ENCODE results near the gene GJD4.

GJD4 gene

DNA sequence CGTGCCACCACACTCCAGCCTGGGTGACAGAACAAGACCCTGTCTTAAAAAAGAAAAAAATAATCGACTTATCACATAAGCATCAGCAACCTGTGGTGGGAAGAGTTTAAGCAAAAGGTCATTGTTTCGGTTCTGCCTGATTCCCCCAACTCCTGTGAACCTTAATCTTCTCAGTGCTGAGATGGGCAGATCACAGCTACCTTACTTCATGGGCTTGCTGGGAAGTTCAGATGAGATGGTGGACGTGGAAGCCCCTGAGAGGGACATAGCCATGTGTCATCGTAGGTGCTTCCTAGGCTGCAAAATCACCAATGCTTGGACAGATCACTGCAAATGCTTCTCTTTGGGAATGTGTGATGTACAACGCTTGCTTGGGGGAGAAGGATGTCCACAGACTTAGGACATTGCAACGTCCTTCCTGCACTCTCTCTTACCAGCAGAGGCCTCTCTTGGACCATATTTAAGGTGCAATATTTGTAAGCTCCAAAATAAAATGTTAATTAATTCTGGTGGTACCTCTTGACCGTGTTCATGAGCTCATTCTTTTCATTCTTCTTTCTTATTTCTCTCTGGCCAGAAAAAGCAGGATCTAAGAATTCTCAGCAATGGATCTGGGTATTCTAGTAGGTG is 8.6 kb downstream of the GJD4 start:
- no peak overlapping the region for H2BK5ac ChIP-seq (ENCODE audit: low read depth, low read length, poor library complexity, severe bottlenecking)
- no peak overlapping the region for H4K8ac ChIP-seq (ENCODE audit: low read length)
- H3K4me3 ChIP-seq (ENCODE audit: insufficient read depth in 1 of 2, low read depth in 1 of 2, low read length in 2 of 2) = no peak overlapping the region
- no peak overlapping the region for H3K23ac ChIP-seq (ENCODE audit: low read length in 2 of 2)
- H3K27ac ChIP-seq (ENCODE audit: low read length, poor library complexity, severe bottlenecking) = no peak overlapping the region
- WGBS = 68% methylated on average over 6 of the region's 8 CpGs
- DNase-seq = peak; percentile 59
- H3K14ac ChIP-seq (ENCODE audit: low read length in 2 of 2) = no peak overlapping the region
- H3K4me1 ChIP-seq (ENCODE audit: control insufficient read depth, insufficient read depth, low read depth, low read length) = no peaks in the 10 kb centered on the region
- no peak overlapping the region for H3K4ac ChIP-seq (ENCODE audit: low read depth in 1 of 2, low read length in 2 of 2)
- no peak overlapping the region for H2BK15ac ChIP-seq (ENCODE audit: low read depth, poor library complexity, severe bottlenecking)
- no peak overlapping the region for H2AK5ac ChIP-seq (ENCODE audit: low read length, severe bottlenecking)
- peaks cover 5% of the 10 kb centered on the region for H3K9me3 ChIP-seq (ENCODE audit: control insufficient read depth, low read length)
- H3K4me2 ChIP-seq (ENCODE audit: low read length, poor library complexity, severe bottlenecking) = no peak overlapping the region
- no peak overlapping the region for H2AFZ ChIP-seq (ENCODE audit: low read depth, low read length)
- H3K36me3 ChIP-seq (ENCODE audit: control insufficient read depth in 1 of 2, insufficient read depth in 2 of 2, low read depth in 1 of 2, low read length in 2 of 2) = no peaks in the 10 kb centered on the region
- no peak overlapping the region for H2BK120ac ChIP-seq (ENCODE audit: low read depth, low read length)
- no peaks in the 10 kb centered on the region for H3K79me1 ChIP-seq (replicated peaks; ENCODE audit: low read length, poor library complexity, severe bottlenecking)
- H3K9ac ChIP-seq (ENCODE audit: low read length) = no peak overlapping the region
- H3K27me3 ChIP-seq (ENCODE audit: control insufficient read depth in 1 of 2, insufficient read depth in 1 of 2, low read length in 2 of 2) = peaks cover 5 to 42% of the 10 kb centered on the region in 2 experiments
- H2BK12ac ChIP-seq (ENCODE audit: low read length in 2 of 2) = no peak overlapping the region
- no peak overlapping the region for H3K18ac ChIP-seq (ENCODE audit: low read depth in 1 of 2, low read length in 2 of 2)
- no peak overlapping the region for H4K91ac ChIP-seq (ENCODE audit: low read length)

DNA sequence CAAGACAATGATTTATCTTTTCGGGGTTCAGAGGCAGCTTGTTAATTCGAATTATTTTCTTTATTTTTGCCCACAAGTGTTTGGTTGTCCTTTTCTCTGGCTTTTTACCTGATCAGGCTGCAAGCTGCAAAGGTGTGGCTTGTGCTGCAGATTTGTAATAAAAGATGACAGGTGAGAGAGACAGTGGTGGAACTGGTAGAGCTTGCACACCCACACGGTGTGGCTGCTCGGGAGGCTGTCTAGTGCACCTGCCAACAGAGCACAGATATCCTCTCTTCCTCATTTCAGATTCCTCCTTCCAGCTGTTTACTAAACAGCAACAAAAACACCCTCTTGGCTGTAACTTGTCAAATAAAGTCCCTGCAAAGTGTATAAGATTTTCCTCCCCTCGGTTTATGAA is 9.2 kb downstream of the GJD4 start:
- Histone ChIP-seq H3K23ac (ENCODE audit: low read length in 2 of 2) (no peak overlapping the region), H3K9me3 (ENCODE audit: control insufficient read depth, low read length) (peaks cover 5% of the 10 kb centered on the region), H2BK5ac (ENCODE audit: low read depth, low read length, poor library complexity, severe bottlenecking) (no peak overlapping the region), H3K27ac (ENCODE audit: low read length, poor library complexity, severe bottlenecking) (no peak overlapping the region), H3K14ac (ENCODE audit: low read length in 2 of 2) (no peak overlapping the region), H3K4me2 (ENCODE audit: low read length, poor library complexity, severe bottlenecking) (no peak overlapping the region), H2BK12ac (ENCODE audit: low read length in 2 of 2) (no peak overlapping the region), H4K91ac (ENCODE audit: low read length) (no peak overlapping the region), H3K9ac (ENCODE audit: low read length) (no peak overlapping the region), H3K27me3 (ENCODE audit: control insufficient read depth in 1 of 2, insufficient read depth in 1 of 2, low read length in 2 of 2) (peaks cover 5 to 36% of the 10 kb centered on the region in 2 experiments), H3K4ac (ENCODE audit: low read depth in 1 of 2, low read length in 2 of 2) (no peak overlapping the region), H2BK15ac (ENCODE audit: low read depth, poor library complexity, severe bottlenecking) (no peak overlapping the region), H2AFZ (ENCODE audit: low read depth, low read length) (no peak overlapping the region), H3K79me1 (replicated peaks; ENCODE audit: low read length, poor library complexity, severe bottlenecking) (no peaks in the 10 kb centered on the region), H3K18ac (ENCODE audit: low read depth in 1 of 2, low read length in 2 of 2) (no peak overlapping the region), H2AK5ac (ENCODE audit: low read length, severe bottlenecking) (no peak overlapping the region), H2BK120ac (ENCODE audit: low read depth, low read length) (no peak overlapping the region), H3K4me3 (ENCODE audit: insufficient read depth in 1 of 2, low read depth in 1 of 2, low read length in 2 of 2) (no peak overlapping the region), H3K36me3 (ENCODE audit: control insufficient read depth in 1 of 2, insufficient read depth in 2 of 2, low read depth in 1 of 2, low read length in 2 of 2) (no peaks in the 10 kb centered on the region), H3K4me1 (ENCODE audit: control insufficient read depth, insufficient read depth, low read depth, low read length) (no peaks in the 10 kb centered on the region), H4K8ac (ENCODE audit: low read length) (no peak overlapping the region)
- WGBS = 77% methylated on average over 4 of the region's 5 CpGs
- DNase-seq = no peak

DNA sequence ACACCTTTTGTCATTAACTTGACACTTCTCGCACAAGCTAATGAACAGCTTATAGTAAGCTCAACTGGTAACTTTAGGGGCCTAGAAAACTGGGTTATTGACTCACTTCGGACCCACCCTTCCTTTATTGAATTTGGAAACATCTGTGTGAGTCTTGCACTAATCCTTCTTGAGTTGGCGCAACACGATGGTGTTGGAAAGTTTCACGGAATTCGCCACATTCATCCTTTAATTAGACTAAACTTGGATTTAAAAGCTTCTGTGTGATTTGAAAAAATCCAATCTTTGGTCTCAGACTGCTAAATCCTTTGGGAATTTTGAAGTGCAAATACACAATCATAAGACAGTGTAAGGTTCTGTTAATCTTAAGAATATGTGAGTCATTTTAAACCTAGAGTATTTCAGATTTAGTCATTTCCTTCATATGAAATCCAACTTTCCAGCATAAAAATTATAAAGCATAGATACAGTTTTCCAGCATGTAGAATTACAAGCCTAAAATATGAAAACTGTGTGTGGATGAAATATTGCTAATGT is 21.9 kb downstream of the GJD4 start:
- Histone ChIP-seq H4K8ac (ENCODE audit: low read length) (no peak overlapping the region), H3K9me3 (ENCODE audit: control insufficient read depth, low read length) (peaks cover 4% of the 10 kb centered on the region), H2AK5ac (ENCODE audit: low read length, severe bottlenecking) (no peak overlapping the region), H3K36me3 (ENCODE audit: control insufficient read depth in 1 of 2, insufficient read depth in 2 of 2, low read depth in 1 of 2, low read length in 2 of 2) (no peaks in the 10 kb centered on the region), H2BK12ac (ENCODE audit: low read length in 2 of 2) (no peak overlapping the region), H3K27me3 (ENCODE audit: control insufficient read depth in 1 of 2, insufficient read depth in 1 of 2, low read length in 2 of 2) (no peaks in the 10 kb centered on the region), H2AFZ (ENCODE audit: low read depth, low read length) (no peak overlapping the region), H3K18ac (ENCODE audit: low read depth in 1 of 2, low read length in 2 of 2) (no peak overlapping the region), H3K4me1 (ENCODE audit: control insufficient read depth, insufficient read depth, low read depth, low read length) (no peaks in the 10 kb centered on the region), H3K14ac (ENCODE audit: low read length in 2 of 2) (no peak overlapping the region), H3K4ac (ENCODE audit: low read depth in 1 of 2, low read length in 2 of 2) (no peak overlapping the region), H3K4me3 (ENCODE audit: insufficient read depth in 1 of 2, low read depth in 1 of 2, low read length in 2 of 2) (no peak overlapping the region), H2BK120ac (ENCODE audit: low read depth, low read length) (no peak overlapping the region), H3K27ac (ENCODE audit: low read length, poor library complexity, severe bottlenecking) (no peak overlapping the region), H3K23ac (ENCODE audit: low read length in 2 of 2) (no peak overlapping the region), H2BK15ac (ENCODE audit: low read depth, poor library complexity, severe bottlenecking) (no peak overlapping the region), H4K91ac (ENCODE audit: low read length) (no peak overlapping the region), H3K4me2 (ENCODE audit: low read length, poor library complexity, severe bottlenecking) (no peak overlapping the region), H3K9ac (ENCODE audit: low read length) (no peak overlapping the region), H2BK5ac (ENCODE audit: low read depth, low read length, poor library complexity, severe bottlenecking) (no peak overlapping the region), H3K79me1 (replicated peaks; ENCODE audit: low read length, poor library complexity, severe bottlenecking) (no peaks in the 10 kb centered on the region)
- WGBS = 91% methylated on average over 2 of the region's 6 CpGs
- DNase-seq = no peak

DNA sequence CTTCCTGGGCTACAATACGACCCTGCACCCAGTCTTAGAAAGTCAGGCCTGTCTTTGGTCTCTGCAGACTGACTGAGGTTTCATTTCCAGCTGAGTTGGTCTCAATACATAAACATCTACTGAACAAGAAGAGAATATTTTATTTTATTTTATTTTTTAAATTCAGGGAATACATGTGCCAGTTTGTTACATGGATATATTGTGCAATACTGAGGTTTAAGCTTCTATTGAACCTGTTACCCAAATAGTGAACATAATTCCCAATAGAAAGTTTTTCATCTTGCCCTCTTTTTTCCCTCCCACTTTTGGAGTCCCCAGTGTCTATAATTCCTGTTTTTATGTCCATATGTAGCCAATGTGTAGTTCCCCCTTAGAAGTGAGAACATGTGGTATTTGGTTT is 26.3 kb downstream of the GJD4 start:
- no peak overlapping the region for H4K91ac ChIP-seq (ENCODE audit: low read length)
- no peak overlapping the region for H2AK5ac ChIP-seq (ENCODE audit: low read length, severe bottlenecking)
- no peak overlapping the region for H3K27ac ChIP-seq (ENCODE audit: low read length, poor library complexity, severe bottlenecking)
- no peak overlapping the region for H2BK120ac ChIP-seq (ENCODE audit: low read depth, low read length)
- no peak overlapping the region for H2BK15ac ChIP-seq (ENCODE audit: low read depth, poor library complexity, severe bottlenecking)
- no peaks in the 10 kb centered on the region for H3K79me1 ChIP-seq (replicated peaks; ENCODE audit: low read length, poor library complexity, severe bottlenecking)
- 67% methylated on average over 1 of the region's 1 CpG for WGBS
- no peak overlapping the region for H3K4me3 ChIP-seq (ENCODE audit: insufficient read depth in 1 of 2, low read depth in 1 of 2, low read length in 2 of 2)
- H3K9ac ChIP-seq (ENCODE audit: low read length) = no peak overlapping the region
- no peaks in the 10 kb centered on the region for H3K36me3 ChIP-seq (ENCODE audit: control insufficient read depth in 1 of 2, insufficient read depth in 2 of 2, low read depth in 1 of 2, low read length in 2 of 2)
- no peak overlapping the region for H3K4ac ChIP-seq (ENCODE audit: low read depth in 1 of 2, low read length in 2 of 2)
- no peaks in the 10 kb centered on the region for H3K4me1 ChIP-seq (ENCODE audit: control insufficient read depth, insufficient read depth, low read depth, low read length)
- no peak overlapping the region for H3K4me2 ChIP-seq (ENCODE audit: low read length, poor library complexity, severe bottlenecking)
- H3K14ac ChIP-seq (ENCODE audit: low read length in 2 of 2) = no peak overlapping the region
- H3K23ac ChIP-seq (ENCODE audit: low read length in 2 of 2) = no peak overlapping the region
- DNase-seq = no peak
- H3K18ac ChIP-seq (ENCODE audit: low read depth in 1 of 2, low read length in 2 of 2) = no peak overlapping the region
- H4K8ac ChIP-seq (ENCODE audit: low read length) = no peak overlapping the region
- H3K9me3 ChIP-seq (ENCODE audit: control insufficient read depth, low read length) = peaks cover 4% of the 10 kb centered on the region
- no peaks in the 10 kb centered on the region for H3K27me3 ChIP-seq (ENCODE audit: control insufficient read depth in 1 of 2, insufficient read depth in 1 of 2, low read length in 2 of 2)
- no peak overlapping the region for H2BK5ac ChIP-seq (ENCODE audit: low read depth, low read length, poor library complexity, severe bottlenecking)
- H2BK12ac ChIP-seq (ENCODE audit: low read length in 2 of 2) = no peak overlapping the region
- no peak overlapping the region for H2AFZ ChIP-seq (ENCODE audit: low read depth, low read length)
